Measurements from ENCODE around the gene SPINK2.

SPINK2 gene

GRCh38 chr4:56799824-56800756 lies 21.4 kb downstream of the SPINK2 start:
- peak; percentile 67 to 73 for DNase-seq (ENCODE audit: low read depth in 2 of 2)

GRCh38 chr4:56799161-56799759 lies 22.2 kb downstream of the SPINK2 start:
- no peak for DNase-seq (ENCODE audit: low read depth in 2 of 2)

GRCh38 chr4:56796211-56796610 lies 25.3 kb downstream of the SPINK2 start:
- no peak for DNase-seq (ENCODE audit: low read depth in 2 of 2)

GRCh38 chr4:56791316-56791715 lies 30.2 kb downstream of the SPINK2 start:
- DNase-seq (ENCODE audit: low read depth in 2 of 2) = no peak

- DNase-seq (ENCODE audit: low read depth in 2 of 2) = peak in 1 of 2 experiments; percentile 42
Measured at GRCh38 chr4:56790691-56791091, 30.8 kb downstream of the SPINK2 start.

GRCh38 chr4:56788081-56788480 lies 33.4 kb downstream of the SPINK2 start:
- DNase-seq (ENCODE audit: low read depth in 2 of 2) = no peak

GRCh38 chr4:56787380-56787779 lies 34.1 kb downstream of the SPINK2 start:
- DNase-seq (ENCODE audit: low read depth in 2 of 2) = no peak

GRCh38 chr4:56786955-56787354 lies 34.5 kb downstream of the SPINK2 start:
- DNase-seq (ENCODE audit: low read depth in 2 of 2) = peak; percentile 69 to 70

GRCh38 chr4:56783986-56784385 lies 37.5 kb downstream of the SPINK2 start:
- DNase-seq (ENCODE audit: low read depth in 2 of 2) = no peak

- no peak for DNase-seq (ENCODE audit: low read depth in 2 of 2)
Measured at GRCh38 chr4:56782019-56782418, 39.5 kb downstream of the SPINK2 start.

- no peak for DNase-seq (ENCODE audit: low read depth in 2 of 2)
Measured at GRCh38 chr4:56773346-56773745, 48.2 kb downstream of the SPINK2 start.

- DNase-seq (ENCODE audit: low read depth in 2 of 2) = no peak
Measured at GRCh38 chr4:56772134-56772533, 49.4 kb downstream of the SPINK2 start.

- no peak for DNase-seq (ENCODE audit: low read depth in 2 of 2)
Measured at GRCh38 chr4:56768763-56769162, 52.7 kb downstream of the SPINK2 start.

GRCh38 chr4:56768316-56768715 lies 53.2 kb downstream of the SPINK2 start:
- no peak for DNase-seq (ENCODE audit: low read depth in 2 of 2)

GRCh38 chr4:56767567-56767966 lies 53.9 kb downstream of the SPINK2 start:
- no peak for DNase-seq (ENCODE audit: low read depth in 2 of 2)

GRCh38 chr4:56764775-56765174 lies 56.7 kb downstream of the SPINK2 start:
- DNase-seq (ENCODE audit: low read depth in 2 of 2) = peak; percentile 75 to 76

- no peak for DNase-seq (ENCODE audit: low read depth in 2 of 2)
Measured at GRCh38 chr4:56764223-56764622, 57.3 kb downstream of the SPINK2 start.

GRCh38 chr4:56762484-56763250 lies 58.8 kb downstream of the SPINK2 start:
- no peak for DNase-seq (ENCODE audit: low read depth in 2 of 2)

- no peak for DNase-seq (ENCODE audit: low read depth in 2 of 2)
Measured at GRCh38 chr4:56760183-56760582, 61.3 kb downstream of the SPINK2 start.
